Fibroblast of lung (primary cell): Measurements from ENCODE around the gene VANGL2. TPM values are rescaled to one million over a fixed set of nuclear protein-coding genes. Genes with fewer than 3 reads are reported as not detected.

Source experiments
- DNase-seq, 2 donors: peaks; one replicate each; pipeline versions ENCODE4 v3.0.0 to v3.0.0-alpha.2; 2010; ENCODE audit warnings: low read depth in 2 of 2
- H2AFZ ChIP-seq: 2 replicates; pipeline ENCODE4 v1.5.1; 2012; ENCODE audit warnings: low read length, control low read depth, inconsistent platforms
- H3K27ac ChIP-seq: 2 replicates; pipeline ENCODE4 v1.5.1; 2011; ENCODE audit warnings: low read length, control low read depth; ENCODE audit not compliant: insufficient read depth
- H3K27me3 ChIP-seq: 2 replicates; pipeline ENCODE4 v1.5.1; 2011; ENCODE audit warnings: mild to moderate bottlenecking, low read length; ENCODE audit not compliant: control insufficient read depth, insufficient read depth
- H3K36me3 ChIP-seq: 2 replicates; pipeline ENCODE4 v1.5.1; 2011; ENCODE audit warnings: low read length; ENCODE audit not compliant: control insufficient read depth, insufficient read depth
- H3K4me1 ChIP-seq: 2 replicates; pipeline ENCODE4 v1.5.1; 2011; ENCODE audit warnings: low read length; ENCODE audit not compliant: control insufficient read depth, insufficient read depth; ENCODE audit errors: extremely low read depth
- H3K4me2 ChIP-seq: 2 replicates; pipeline ENCODE4 v1.5.1; 2011; ENCODE audit warnings: low read length, control low read depth; ENCODE audit not compliant: insufficient read depth; ENCODE audit errors: extremely low read depth
- H3K4me3 ChIP-seq, 4 experiments: fragments of 200-600 bp in 1 of 4; sonication (generic) in 1 of 4; replicated peaks in 1 of 4; 2 replicates each; pipeline ENCODE4 v1.5.1; 2011 to 2016; ENCODE audit warnings: low read length in 4 of 4, low read depth in 3 of 4, mild to moderate bottlenecking in 3 of 4, control low read depth in 2 of 4, inconsistent platforms in 1 of 4, mixed read lengths in 1 of 4; ENCODE audit not compliant: insufficient read depth in 1 of 4; ENCODE audit errors: control extremely low read depth in 1 of 4
- H3K79me2 ChIP-seq: 2 replicates; pipeline ENCODE4 v1.5.1; 2012; ENCODE audit warnings: mild to moderate bottlenecking, low read length, inconsistent platforms; ENCODE audit not compliant: control insufficient read depth, insufficient read depth
- H3K9ac ChIP-seq: 2 replicates; pipeline ENCODE4 v1.5.1; 2011; ENCODE audit warnings: mild to moderate bottlenecking, low read length, control low read depth; ENCODE audit not compliant: insufficient read depth
- H3K9me3 ChIP-seq: 2 replicates; pipeline ENCODE4 v1.5.1; 2012; ENCODE audit warnings: low read depth, low read length; ENCODE audit not compliant: control insufficient read depth, insufficient read depth
- H4K20me1 ChIP-seq: 2 replicates; pipeline ENCODE4 v1.5.1; 2011; ENCODE audit warnings: low read length; ENCODE audit not compliant: control insufficient read depth, insufficient read depth; ENCODE audit errors: extremely low read depth
- EZH2 ChIP-seq: IDR thresholded peaks from 2 replicates; pipeline ENCODE4 v1.5.1; 2012; ENCODE audit warnings: low read length, control low read depth, mild to moderate bottlenecking; ENCODE audit errors: missing control alignments
- polyA plus RNA-seq, 2 donors: library from polyadenylated mRNA; depleted of rRNA in 1 of 2; stranded (reverse) in 1 of 2; unstranded in 1 of 2; fragments of >200 nt; gene quantifications; 2 replicates each; pipeline ENCODE4 v1.2.1, GENCODE V29; 2011 to 2012; ENCODE audit warnings: missing spikeins in 1 of 2
- total RNA-seq: library from RNA; depleted of rRNA; stranded (reverse); fragments of >200 nt; gene quantifications from 2 replicates; pipeline ENCODE4 v1.2.1, GENCODE V29; 2014
- TF ChIP-seq, protein P1 (sequence below), 2 donors: IDR thresholded peaks in 1 of 2; conservative IDR thresholded peaks in 1 of 2; 1 replicate in 1 of 2; 2 replicates in 1 of 2; pipeline ENCODE4 v1.5.1; 2011 to 2012; ENCODE audit warnings: low read length in 2 of 2, control low read depth in 1 of 2, inconsistent platforms in 1 of 2, low read depth in 1 of 2, mild to moderate bottlenecking in 1 of 2

VANGL2 gene
- total and polyA plus RNA-seq, 2 donors (not counting 1 experiment from before 2014, with no cell fraction given) = 0.01 TPM; not detected in 1

DNA sequence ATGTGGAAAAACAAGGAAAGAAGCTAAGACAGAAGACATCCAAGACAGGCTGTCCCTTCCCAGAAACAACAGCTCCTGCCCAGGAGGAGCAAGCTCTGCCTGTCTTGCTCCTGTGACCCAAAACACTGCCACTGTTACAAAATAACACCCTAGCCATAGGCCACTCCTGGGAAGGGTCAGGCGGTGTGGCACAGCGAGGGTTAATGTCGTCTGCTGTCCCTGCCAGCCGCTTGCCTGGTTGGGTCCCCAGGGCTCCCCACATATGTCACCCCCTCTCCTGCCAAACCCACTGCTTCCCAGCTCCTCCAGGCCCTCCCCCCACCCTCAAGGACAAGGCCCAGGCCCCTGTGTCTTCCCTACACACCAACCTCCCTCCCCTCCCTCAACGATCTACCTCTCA, 37.4 kb upstream of the VANGL2 start:
- Histone ChIP-seq H4K20me1 (no peaks in the 10 kb centered on the region), H3K36me3 (peaks cover 8% of the 10 kb centered on the region), H3K4me1 (no peaks in the 10 kb centered on the region), H3K27me3 (no peaks in the 10 kb centered on the region), H3K4me2 (no peak overlapping the region), H2AFZ (no peak overlapping the region), H3K79me2 (no peaks in the 10 kb centered on the region), H3K4me3 (no peak overlapping the region), H3K9ac (no peak overlapping the region), H3K9me3 (no peaks in the 10 kb centered on the region), H3K27ac (no peak overlapping the region)
- no peak for TF ChIP-seq EZH2
- TF ChIP-seq, protein P1, sequence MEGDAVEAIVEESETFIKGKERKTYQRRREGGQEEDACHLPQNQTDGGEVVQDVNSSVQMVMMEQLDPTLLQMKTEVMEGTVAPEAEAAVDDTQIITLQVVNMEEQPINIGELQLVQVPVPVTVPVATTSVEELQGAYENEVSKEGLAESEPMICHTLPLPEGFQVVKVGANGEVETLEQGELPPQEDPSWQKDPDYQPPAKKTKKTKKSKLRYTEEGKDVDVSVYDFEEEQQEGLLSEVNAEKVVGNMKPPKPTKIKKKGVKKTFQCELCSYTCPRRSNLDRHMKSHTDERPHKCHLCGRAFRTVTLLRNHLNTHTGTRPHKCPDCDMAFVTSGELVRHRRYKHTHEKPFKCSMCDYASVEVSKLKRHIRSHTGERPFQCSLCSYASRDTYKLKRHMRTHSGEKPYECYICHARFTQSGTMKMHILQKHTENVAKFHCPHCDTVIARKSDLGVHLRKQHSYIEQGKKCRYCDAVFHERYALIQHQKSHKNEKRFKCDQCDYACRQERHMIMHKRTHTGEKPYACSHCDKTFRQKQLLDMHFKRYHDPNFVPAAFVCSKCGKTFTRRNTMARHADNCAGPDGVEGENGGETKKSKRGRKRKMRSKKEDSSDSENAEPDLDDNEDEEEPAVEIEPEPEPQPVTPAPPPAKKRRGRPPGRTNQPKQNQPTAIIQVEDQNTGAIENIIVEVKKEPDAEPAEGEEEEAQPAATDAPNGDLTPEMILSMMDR (conservative IDR thresholded peaks at IDR 0.05 in 1 of 2, IDR thresholded peaks at IDR 0.05 in 1 of 2; ENCODE audit: low read depth in 1 of 2, low read length in 2 of 2) = no peak
- DNase-seq = no peak

DNA sequence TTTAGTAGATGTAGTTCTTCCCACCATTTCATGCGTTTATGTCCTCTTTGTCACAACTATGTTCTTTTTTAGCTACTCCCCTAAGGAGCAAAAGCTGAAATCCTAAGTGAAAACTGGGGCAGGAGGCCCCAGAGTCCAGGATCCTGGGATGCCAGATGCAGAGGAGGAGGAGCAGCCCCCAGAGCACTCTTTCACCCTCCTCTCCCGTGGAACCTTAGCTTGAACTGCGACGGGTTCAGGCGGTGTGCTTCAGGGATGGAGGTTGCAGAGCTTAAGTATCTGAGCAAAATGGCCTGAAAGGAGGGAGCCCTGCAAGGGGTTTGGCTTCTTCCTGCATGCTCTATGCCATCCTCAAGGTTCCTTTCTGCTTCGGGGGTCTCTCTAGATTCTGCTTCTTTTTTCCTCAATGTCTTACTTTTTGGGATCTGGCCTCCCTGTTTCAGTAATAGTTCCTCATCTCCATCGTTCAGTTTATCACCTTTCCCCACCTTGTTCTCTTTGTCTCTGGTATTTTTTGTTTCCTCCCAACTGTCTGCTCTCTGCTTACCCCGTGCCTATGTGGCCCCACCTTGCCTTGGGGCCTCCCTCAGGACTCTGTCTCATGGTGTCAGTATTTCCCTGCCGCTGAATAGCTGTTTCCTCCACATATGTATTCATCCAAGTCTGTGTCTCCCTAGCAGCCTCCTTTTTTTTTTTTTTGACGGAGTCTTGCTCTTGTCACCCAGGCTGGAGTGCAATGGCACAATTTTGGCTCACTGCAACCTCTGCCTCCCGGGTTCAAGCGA, 36.2 kb upstream of the VANGL2 start:
- Histone ChIP-seq H3K4me1 (no peaks in the 10 kb centered on the region), H2AFZ (no peak overlapping the region), H3K9me3 (no peaks in the 10 kb centered on the region), H3K36me3 (peaks cover 6% of the 10 kb centered on the region), H3K27me3 (no peaks in the 10 kb centered on the region), H4K20me1 (no peaks in the 10 kb centered on the region), H3K79me2 (no peaks in the 10 kb centered on the region), H3K9ac (no peak overlapping the region), H3K27ac (no peak overlapping the region), H3K4me3 (no peak overlapping the region), H3K4me2 (no peak overlapping the region)
- DNase-seq = no peak
- no peak for TF ChIP-seq EZH2
- TF ChIP-seq, protein P1 (conservative IDR thresholded peaks at IDR 0.05 in 1 of 2, IDR thresholded peaks at IDR 0.05 in 1 of 2; ENCODE audit: low read depth in 1 of 2, low read length in 2 of 2) = no peak

DNA sequence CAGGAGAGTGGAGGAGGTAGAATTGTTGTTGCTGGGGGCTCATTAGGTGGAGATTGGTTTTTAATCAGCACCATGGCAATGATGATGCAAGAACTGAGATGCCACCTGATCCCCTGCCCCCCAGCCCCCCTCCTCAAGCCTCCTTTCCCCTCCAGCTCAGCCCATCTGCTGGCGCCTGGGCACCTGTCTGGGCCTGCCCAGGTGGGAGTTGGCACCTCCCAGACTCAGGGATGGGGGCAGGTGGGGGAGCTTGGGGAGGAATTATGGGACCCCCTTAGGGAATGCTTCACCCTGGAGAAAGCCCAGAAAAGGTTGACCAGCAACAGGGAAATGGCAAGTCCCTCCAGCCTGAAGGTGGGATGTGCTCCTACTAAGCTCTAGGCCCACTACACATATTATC, 35.0 kb upstream of the VANGL2 start:
- Histone ChIP-seq H2AFZ (no peak overlapping the region), H3K4me1 (no peaks in the 10 kb centered on the region), H3K9me3 (no peaks in the 10 kb centered on the region), H3K27me3 (no peaks in the 10 kb centered on the region), H3K4me3 (no peak overlapping the region), H3K79me2 (no peaks in the 10 kb centered on the region), H4K20me1 (no peaks in the 10 kb centered on the region), H3K4me2 (no peak overlapping the region), H3K27ac (no peak overlapping the region), H3K36me3 (peaks cover 2% of the 10 kb centered on the region), H3K9ac (no peak overlapping the region)
- no peak for DNase-seq
- TF ChIP-seq EZH2 = no peak
- TF ChIP-seq, protein P1 (conservative IDR thresholded peaks at IDR 0.05 in 1 of 2, IDR thresholded peaks at IDR 0.05 in 1 of 2; ENCODE audit: low read depth in 1 of 2, low read length in 2 of 2) = no peak
